Heart right ventricle (tissue), 16 donors: ENCODE measurements around the gene LRCH1. TPM values are rescaled to one million over a fixed set of nuclear protein-coding genes. Genes with fewer than 3 reads are reported as not detected.

ENCODE experiments used
- ATAC-seq, 8 donors: fragments of 200-7000 bp; cut with Tn5 transposase; one replicate each; pipeline ENCODE4 v1.9.1; 2020; ENCODE audit warnings: mild to moderate bottlenecking in 8 of 8, moderate library complexity in 8 of 8, moderate number of reproducible peaks in 1 of 8
- DNase-seq, 2 donors: peaks; one replicate each; pipeline ENCODE4 v3.0.0-alpha.2; 2020
- H3K27ac ChIP-seq, 10 donors: fragments of 200-600 bp; sonication (generic) in 2 of 10; one replicate each; pipeline versions ENCODE4 v1.5.0 to v1.8.0; 2020 to 2022; ENCODE audit warnings: mild to moderate bottlenecking in 3 of 10
- H3K27me3 ChIP-seq, 7 donors: fragments of 200-600 bp; one replicate each; pipeline ENCODE4 v1.8.0; 2021 to 2022; ENCODE audit warnings: mild to moderate bottlenecking in 2 of 7
- H3K36me3 ChIP-seq, 9 donors: fragments of 200-600 bp; sonication (generic) in 1 of 9; one replicate each; pipeline versions ENCODE4 v1.5.0 to v1.8.0; 2020 to 2022; ENCODE audit warnings: mild to moderate bottlenecking in 2 of 9
- H3K4me1 ChIP-seq, 9 donors: fragments of 200-600 bp; sonication (generic) in 1 of 9; one replicate each; pipeline versions ENCODE4 v1.5.0 to v1.8.0; 2020 to 2022; ENCODE audit warnings: mild to moderate bottlenecking in 4 of 9
- H3K4me3 ChIP-seq, 10 donors: fragments of 200-600 bp; sonication (generic) in 2 of 10; one replicate each; pipeline versions ENCODE4 v1.5.0 to v1.8.0; 2020 to 2022; ENCODE audit warnings: mild to moderate bottlenecking in 7 of 10, moderate library complexity in 2 of 10
- H3K9me3 ChIP-seq, 11 donors: fragments of 200-600 bp in 10 of 11; sonication (generic) in 2 of 11; one replicate each; pipeline versions ENCODE4 v1.5.0 to v1.8.0; 2013 to 2022; ENCODE audit warnings: mild to moderate bottlenecking in 2 of 11, control low read depth in 1 of 11, moderate library complexity in 1 of 11
- WGBS, 2 donors: extraction: QIAGEN DNeasy Blood & Tissue Kit; methylation state at CpG; one replicate each; pipeline ENCODE4 v1.1.7; 2013; ENCODE audit warnings: inconsistent platforms in 1 of 2; 5-methylcytosine and 5-hydroxymethylcytosine counted together
- intact Hi-C, 10 donors: fragments of 100-400 bp; cut with DNase I; formaldehyde crosslinking; loops; one replicate each; pipeline versions ENCODE4 v1.11.1 to v1.14.2; 2022
- polyA plus RNA-seq, 2 donors: library from polyadenylated mRNA; stranded (reverse); fragments of 200-250 nt; gene quantifications; one replicate each; pipeline ENCODE4 v1.2.3, GENCODE V29; 2013
- total RNA-seq, 10 donors: library from RNA; stranded (reverse); fragmentation: NEBNext Ultra II Directional in 3 of 10; extraction: Animal tissue kit (Norgen Biotek cat#: 25700) in 3 of 10; gene quantifications; one replicate each; pipeline versions ENCODE4 v1.2.1 to v1.2.4, GENCODE V29; 2021 to 2023
- TF ChIP-seq, protein P1 (sequence below), 9 donors: fragments of 200-600 bp; sonication (generic) in 2 of 9; IDR thresholded peaks; one replicate each; pipeline versions ENCODE4 v1.5.0 to v1.8.0; 2021 to 2022; ENCODE audit warnings: antibody characterized with exemption in 9 of 9, mild to moderate bottlenecking in 5 of 9, moderate library complexity in 1 of 9
- donor health status: Arrhythmogenic right ventricular cardiomyopathy.
- donor health status: ischemic (EF 13 %, LVEDD 7.1; RV severe dilation, severe dysfunction).
- donor health status: healthy with polysubstance abuse.
- donor health status: DM: no; HTN: yes; CAD: no.
- donor health status: DM: no; HTN: no; CAD: no.
- donor health status: ischemic (EF 25% LVEDD 6.9; RV normal size, moderate dysfunction).
- donor health status: ischemic (EF 25% LVEDD 5.7; RV mildly dilated, moderate dysfunction).
- donor health status: healthy.
- donor health status: DM: yes; HTN: yes; CAD: no.
- donor health status: Ischemic cardiomyopathy.
- donor health status: ischemic (EF 35%, LVEDD 5.7; RV mildly dilated, moderate dysfunction).
- donor health status: nonischemic (EF 11% LVEDD 7.7; RV severe dilation, severe dysfunction).
- donor health status: DM: yes; HTN: yes; CAD: no.
- donor health status: PGD.
- donor health status: ischemic (EF 29% LVEDD 5.4; RV normal size, mild dysfunction).
- donor health status: nonischemic (EF 23%, LVEDD 6.1; RV moderate dilation, normal function).

LRCH1 gene
- total and polyA plus RNA-seq, 12 donors = 4.1 to 20.3 (median 13.1) TPM

DNA sequence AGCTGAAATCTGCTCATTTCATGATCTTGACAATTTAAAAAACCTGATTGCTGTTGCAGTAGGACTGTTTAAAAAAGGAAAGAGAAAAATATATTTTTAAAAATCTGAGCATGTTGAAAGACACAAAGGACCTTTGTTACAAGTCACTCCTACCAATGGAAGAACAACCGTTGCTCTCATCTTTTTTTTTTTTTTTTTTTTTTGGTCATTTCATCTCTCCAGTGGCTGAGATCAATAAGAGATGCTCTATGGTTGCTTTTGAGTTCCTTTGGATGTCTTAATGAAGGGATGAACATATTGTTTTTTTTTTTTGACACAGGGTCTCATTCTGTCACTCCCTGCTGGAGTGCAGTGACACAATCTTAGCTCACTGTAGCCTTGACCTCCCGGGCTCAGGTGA, 29.2 kb downstream of the LRCH1 start:
- Histone ChIP-seq H3K9me3 (no peaks in the 10 kb centered on the region), H3K4me3 (no peak overlapping the region), H3K4me1 (peaks cover 19 to 94% (median 58%) of the 10 kb centered on the region in 9 donors), H3K27me3 (no peaks in the 10 kb centered on the region), H3K36me3 (no peaks in the 10 kb centered on the region), H3K27ac (no peak overlapping the region)
- TF ChIP-seq, protein P1, sequence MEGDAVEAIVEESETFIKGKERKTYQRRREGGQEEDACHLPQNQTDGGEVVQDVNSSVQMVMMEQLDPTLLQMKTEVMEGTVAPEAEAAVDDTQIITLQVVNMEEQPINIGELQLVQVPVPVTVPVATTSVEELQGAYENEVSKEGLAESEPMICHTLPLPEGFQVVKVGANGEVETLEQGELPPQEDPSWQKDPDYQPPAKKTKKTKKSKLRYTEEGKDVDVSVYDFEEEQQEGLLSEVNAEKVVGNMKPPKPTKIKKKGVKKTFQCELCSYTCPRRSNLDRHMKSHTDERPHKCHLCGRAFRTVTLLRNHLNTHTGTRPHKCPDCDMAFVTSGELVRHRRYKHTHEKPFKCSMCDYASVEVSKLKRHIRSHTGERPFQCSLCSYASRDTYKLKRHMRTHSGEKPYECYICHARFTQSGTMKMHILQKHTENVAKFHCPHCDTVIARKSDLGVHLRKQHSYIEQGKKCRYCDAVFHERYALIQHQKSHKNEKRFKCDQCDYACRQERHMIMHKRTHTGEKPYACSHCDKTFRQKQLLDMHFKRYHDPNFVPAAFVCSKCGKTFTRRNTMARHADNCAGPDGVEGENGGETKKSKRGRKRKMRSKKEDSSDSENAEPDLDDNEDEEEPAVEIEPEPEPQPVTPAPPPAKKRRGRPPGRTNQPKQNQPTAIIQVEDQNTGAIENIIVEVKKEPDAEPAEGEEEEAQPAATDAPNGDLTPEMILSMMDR (IDR thresholded peaks at IDR 0.05) = no peak
- DNase-seq (no peak), ATAC-seq (no peak)
- intact Hi-C loops = no loop called here
- WGBS, 2 donors = 80 to 84% methylated on average over 2 of the region's 2 CpGs

DNA sequence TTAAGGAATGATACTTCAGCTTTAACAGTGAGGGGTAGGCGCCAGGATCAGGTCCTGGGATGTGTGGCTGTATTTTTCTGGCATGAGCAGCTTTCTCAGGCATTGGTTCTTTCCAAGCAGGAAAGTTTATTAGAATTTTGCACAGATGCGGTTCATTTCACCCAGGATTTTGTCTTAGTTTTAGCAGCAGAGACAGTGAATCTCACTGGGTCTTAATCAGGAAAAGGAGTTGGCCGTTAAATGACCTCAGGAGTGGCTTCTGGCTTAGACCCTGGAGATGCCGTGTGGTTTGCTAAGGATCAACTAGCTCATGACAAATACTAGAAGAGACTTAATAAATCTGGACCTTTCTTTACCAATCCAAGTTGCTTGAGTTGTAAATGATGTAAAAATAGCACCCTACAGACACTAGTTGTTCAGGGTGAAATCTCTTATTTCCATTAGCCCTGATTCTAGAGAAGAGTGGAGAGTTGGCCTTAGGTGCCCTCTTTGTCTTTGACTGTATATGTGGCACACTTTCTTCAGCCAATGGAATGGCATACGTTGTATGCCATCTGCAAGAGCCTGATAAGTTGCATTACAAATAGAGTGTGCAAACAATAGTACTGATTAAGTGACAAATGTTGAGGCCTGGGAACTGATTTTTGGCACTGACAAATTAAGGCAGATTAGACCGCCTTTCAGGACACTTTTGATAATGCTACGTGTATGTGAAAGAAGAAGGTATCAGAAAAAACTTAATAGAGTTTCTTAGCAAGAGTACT, 34.0 kb downstream of the LRCH1 start:
- no peaks in the 10 kb centered on the region for H3K36me3 ChIP-seq
- no peak overlapping the region for H3K4me3 ChIP-seq
- TF ChIP-seq, protein P1 (IDR thresholded peaks at IDR 0.05) = no peak
- no peak for DNase-seq
- peak overlapping the region in 3 of 10 donors; percentile 12 to 34 (median 30) for H3K27ac ChIP-seq
- peaks cover 6 to 88% (median 41%) of the 10 kb centered on the region in 9 donors for H3K4me1 ChIP-seq
- ATAC-seq = peak in 3 of 8 donors; percentile 37 to 49 (median 38)
- H3K9me3 ChIP-seq = no peaks in the 10 kb centered on the region
- 42 to 55% methylated on average over 7 of the region's 7 CpGs for WGBS, 2 donors
- intact Hi-C loops = no loop called here
- no peaks in the 10 kb centered on the region for H3K27me3 ChIP-seq

DNA sequence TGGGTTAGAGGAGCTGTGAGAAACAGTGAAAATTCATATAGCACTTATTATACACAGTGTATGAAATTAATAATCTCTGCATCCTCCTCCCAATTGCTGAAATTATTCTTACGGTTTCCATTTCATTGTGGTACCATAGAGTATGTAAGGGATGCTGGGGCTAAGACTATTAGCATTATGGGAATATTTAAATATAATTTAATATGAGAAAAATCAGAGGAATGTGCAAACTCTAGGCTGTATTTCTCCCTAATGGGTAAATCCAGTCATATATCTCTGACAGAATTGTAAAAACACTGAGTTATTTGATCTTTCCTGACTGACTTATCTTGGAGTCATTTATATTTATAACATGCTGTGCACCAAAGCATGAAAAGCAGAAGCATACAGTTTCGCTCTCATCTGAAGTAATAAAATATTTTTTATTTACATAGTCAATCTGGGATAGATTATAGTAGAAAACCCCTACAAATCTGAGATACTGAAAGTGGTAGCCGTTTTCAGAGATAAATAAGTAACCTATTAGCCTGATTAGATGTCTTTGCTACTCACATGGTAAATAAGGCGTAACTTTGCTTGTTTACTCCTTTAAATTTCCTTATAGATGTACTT, 34.9 kb downstream of the LRCH1 start:
- peaks cover 3 to 88% (median 42%) of the 10 kb centered on the region in 9 donors for H3K4me1 ChIP-seq
- TF ChIP-seq, protein P1 (IDR thresholded peaks at IDR 0.05) = no peak
- 82 to 85% methylated on average over 4 of the region's 4 CpGs for WGBS, 2 donors

DNA sequence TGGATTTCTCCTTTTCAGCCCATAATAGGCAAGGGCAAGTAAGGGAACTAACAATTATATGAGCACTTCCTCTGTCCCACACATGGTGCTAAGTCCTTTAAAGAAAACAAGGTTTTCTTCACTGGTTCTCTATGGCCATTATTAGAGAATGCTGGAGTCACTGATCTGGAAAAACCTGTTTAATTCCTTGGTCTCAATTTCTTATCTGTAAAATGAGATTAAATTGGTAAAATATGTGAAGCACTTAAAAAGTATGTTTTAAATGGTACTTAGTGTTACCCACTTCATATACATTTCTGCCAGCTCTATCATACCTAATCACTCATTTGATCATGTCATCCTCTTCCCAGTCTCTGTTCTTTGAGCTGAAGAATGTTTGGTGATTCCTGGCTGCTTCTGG, 39.4 kb downstream of the LRCH1 start:
- ATAC-seq (no peak), DNase-seq (no peak)
- intact Hi-C loops = no loop called here
- peaks cover 0 to 93% (median 57%) of the 10 kb centered on the region in 9 donors for H3K4me1 ChIP-seq
- H3K9me3 ChIP-seq = no peaks in the 10 kb centered on the region
- no peak overlapping the region for H3K27ac ChIP-seq
- TF ChIP-seq, protein P1 (IDR thresholded peaks at IDR 0.05) = no peak
- H3K4me3 ChIP-seq = no peak overlapping the region
- no peaks in the 10 kb centered on the region for H3K27me3 ChIP-seq
- no peaks in the 10 kb centered on the region for H3K36me3 ChIP-seq

More for the DNA sequence above, 34.9 kb downstream of the LRCH1 start:
- intact Hi-C loops = no loop called here
- Histone ChIP-seq H3K36me3 (no peaks in the 10 kb centered on the region), H3K9me3 (no peaks in the 10 kb centered on the region), H3K27me3 (no peaks in the 10 kb centered on the region), H3K27ac (no peak overlapping the region), H3K4me3 (no peak overlapping the region)
- DNase-seq = no peak
- ATAC-seq = no peak
